ENCODE measurements around the gene APEH.
A peak's percentile ranks its signal among the peaks of the same experiment; 100 is the strongest.
"Not testable (repeated sequence)": the region's sequence is repeated elsewhere in the genome, so short reads cannot be mapped to it uniquely, and the experiment has no call there.

APEH gene

GRCh38 chr3:49668861-49669260, 5.3 kb upstream of the APEH start:
- DNase-seq (ENCODE audit: low read depth, low spot score) = no peak

- no peak for DNase-seq (ENCODE audit: low read depth, low spot score)
Measured at GRCh38 chr3:49669352-49669751, 4.8 kb upstream of the APEH start.

GRCh38 chr3:49670940-49671290, 3.2 kb upstream of the APEH start:
- DNase-seq (ENCODE audit: low read depth, low spot score) = no peak

- DNase-seq (ENCODE audit: low read depth, low spot score) = peak; percentile 94
Measured at GRCh38 chr3:49671291-49672288, 2.6 kb upstream of the APEH start.

- peak; percentile 56 for DNase-seq (ENCODE audit: low read depth, low spot score)
Measured at GRCh38 chr3:49673121-49673714, 933 bp upstream of the APEH start.

- DNase-seq (ENCODE audit: low read depth, low spot score) = no peak
Measured at GRCh38 chr3:49674497-49674983, 389 bp downstream of the APEH start.

GRCh38 chr3:49675912-49676311, 1.8 kb downstream of the APEH start:
- no peak for DNase-seq (ENCODE audit: low read depth, low spot score)

- DNase-seq (ENCODE audit: low read depth, low spot score) = no peak
Measured at GRCh38 chr3:49680493-49681231, 6.5 kb downstream of the APEH start.

GRCh38 chr3:49681232-49681522, 7.0 kb downstream of the APEH start:
- no peak for DNase-seq (ENCODE audit: low read depth, low spot score)

GRCh38 chr3:49681543-49681942, 7.4 kb downstream of the APEH start:
- no peak for DNase-seq (ENCODE audit: low read depth, low spot score)

GRCh38 chr3:49683162-49683561, 9.0 kb downstream of the APEH start:
- no peak for DNase-seq (ENCODE audit: low read depth, low spot score)

- not testable (repeated sequence) for DNase-seq (ENCODE audit: low read depth, low spot score)
Measured at GRCh38 chr3:49684453-49684852, 10.3 kb downstream of the APEH start.

GRCh38 chr3:49685103-49685502, 11.0 kb downstream of the APEH start:
- not testable (repeated sequence) for DNase-seq (ENCODE audit: low read depth, low spot score)

- peak; percentile 26 for DNase-seq (ENCODE audit: low read depth, low spot score)
Measured at GRCh38 chr3:49685846-49686245, 11.7 kb downstream of the APEH start.

GRCh38 chr3:49686346-49686745, 12.2 kb downstream of the APEH start:
- peak; percentile 81 for DNase-seq (ENCODE audit: low read depth, low spot score)

GRCh38 chr3:49686769-49687423, 12.7 kb downstream of the APEH start:
- DNase-seq (ENCODE audit: low read depth, low spot score) = peak; percentile 90

GRCh38 chr3:49687424-49687795, 13.3 kb downstream of the APEH start:
- DNase-seq (ENCODE audit: low read depth, low spot score) = not testable (repeated sequence)

- not testable (repeated sequence) for DNase-seq (ENCODE audit: low read depth, low spot score)
Measured at GRCh38 chr3:49688338-49689045, 14.3 kb downstream of the APEH start.

GRCh38 chr3:49689046-49689907, 15.1 kb downstream of the APEH start, which contains the start of the genes MST1 and RNF123:
Gene MST1 (minus strand): TSS chr3:49689474. CDS start chr3:49688691, 783 bp downstream.
Gene RNF123 (plus strand): TSS chr3:49689557. CDS start chr3:49691166, 1,609 bp downstream.
- peak; percentile 95 for DNase-seq (ENCODE audit: low read depth, low spot score)

Data from ELF-1 (cell line).